Activated naive CD4-positive, alpha-beta T cell treated with anti-CD3 and anti-CD28 coated beads, Interleukin-2, amount 50 U/mL, for 72 hours (primary cell): ENCODE results near the gene CREM. TPM values are rescaled to one million over a fixed set of nuclear protein-coding genes. Genes with fewer than 3 reads are reported as not detected.

ENCODE experiments used
- ATAC-seq, 2 donors: fragments of 150-1000 bp; cut with Tn5 transposase; 2 replicates each; pipeline ENCODE4 v1.10.0; 2021; ENCODE audit warnings: mild to moderate bottlenecking in 2 of 2, moderate library complexity in 2 of 2
- DNase-seq, 2 donors: peaks; one replicate each; pipeline ENCODE4 v3.0.0; 2021 to 2022; ENCODE audit warnings: low spot score in 2 of 2
- H3K27ac Mint-ChIP-seq, 2 donors: one replicate each; pipeline ENCODE4 v1.8.0; 2022; ENCODE audit warnings: mild to moderate bottlenecking in 2 of 2, mixed read lengths in 2 of 2
- H3K36me3 Mint-ChIP-seq, 2 donors: one replicate each; pipeline ENCODE4 v1.8.0; 2022; ENCODE audit warnings: mixed read lengths in 2 of 2
- H3K9me3 Mint-ChIP-seq, 2 donors: one replicate each; pipeline ENCODE4 v1.8.0; 2022; ENCODE audit warnings: mixed read lengths in 2 of 2
- total RNA-seq, 2 donors: library from RNA; stranded (reverse); gene quantifications; one replicate each; pipeline ENCODE4 v1.2.3, GENCODE V29; 2022

Gene CREM
- total RNA-seq, 2 donors from 2014 or later = 92.9 to 147 TPM

GRCh38 chr10:35172146-35172545 lies 45.5 kb downstream of the CREM start:
- H3K9me3 Mint-ChIP-seq = no peaks in the 10 kb centered on the region
- DNase-seq (no peak), ATAC-seq (no peak)
- H3K27ac Mint-ChIP-seq = no peak overlapping the region
- peaks cover 8 to 28% of the 10 kb centered on the region in 2 donors for H3K36me3 Mint-ChIP-seq

- ATAC-seq = no peak
- no peak for DNase-seq
- peaks cover 8 to 28% of the 10 kb centered on the region in 2 donors for H3K36me3 Mint-ChIP-seq
- no peak overlapping the region for H3K27ac Mint-ChIP-seq
- H3K9me3 Mint-ChIP-seq = no peaks in the 10 kb centered on the region
These were observed 45.9 kb downstream of the CREM start for GRCh38 chr10:35172574-35172973.

GRCh38 chr10:35178331-35178730 lies 51.7 kb downstream of the CREM start:
- Mint-ChIP-seq H3K36me3 (peaks cover 4 to 10% of the 10 kb centered on the region in 2 donors), H3K27ac (no peak overlapping the region), H3K9me3 (no peaks in the 10 kb centered on the region)
- no peak for ATAC-seq
- DNase-seq = no peak

GRCh38 chr10:35182631-35183510 lies 56.2 kb downstream of the CREM start:
- H3K36me3 Mint-ChIP-seq = peaks cover 4 to 10% of the 10 kb centered on the region in 2 donors
- DNase-seq (no peak), ATAC-seq (no peak)
- H3K27ac Mint-ChIP-seq = no peak overlapping the region
- H3K9me3 Mint-ChIP-seq = no peaks in the 10 kb centered on the region

GRCh38 chr10:35184527-35185171 lies 58.0 kb downstream of the CREM start:
- H3K27ac Mint-ChIP-seq = peak overlapping the region in 1 of 2 donors; percentile 23
- no peak for ATAC-seq
- peaks cover 0 to 10% of the 10 kb centered on the region in 2 donors for H3K36me3 Mint-ChIP-seq
- no peak for DNase-seq
- no peaks in the 10 kb centered on the region for H3K9me3 Mint-ChIP-seq

- Mint-ChIP-seq H3K9me3 (no peaks in the 10 kb centered on the region), H3K27ac (no peak overlapping the region), H3K36me3 (peaks cover 0 to 9% of the 10 kb centered on the region in 2 donors)
- DNase-seq (no peak), ATAC-seq (peak in 1 of 2 donors; percentile 60)
These were observed 58.8 kb downstream of the CREM start for GRCh38 chr10:35185260-35186034.

- peaks cover 14 to 25% of the 10 kb centered on the region in 2 donors for H3K36me3 Mint-ChIP-seq
These were observed 62.3 kb downstream of the CREM start for GRCh38 chr10:35188954-35189353.

GRCh38 chr10:35191523-35191922 lies 64.9 kb downstream of the CREM start:
- peak overlapping the region; percentile 79 to 86 for H3K27ac Mint-ChIP-seq
- DNase-seq (no peak), ATAC-seq (no peak)
- peaks cover 14 to 25% of the 10 kb centered on the region in 2 donors for H3K36me3 Mint-ChIP-seq
- H3K9me3 Mint-ChIP-seq = peaks cover 0 to 4% of the 10 kb centered on the region in 2 donors

More at GRCh38 chr10:35188954-35189353, 62.3 kb downstream of the CREM start:
- Mint-ChIP-seq H3K9me3 (peaks cover 0 to 4% of the 10 kb centered on the region in 2 donors), H3K27ac (no peak overlapping the region)
- DNase-seq = no peak
- ATAC-seq = no peak

- peak overlapping the region; percentile 34 to 79 for H3K27ac Mint-ChIP-seq
These were observed 66.1 kb downstream of the CREM start for GRCh38 chr10:35192645-35193249.

GRCh38 chr10:35194471-35194870 lies 67.8 kb downstream of the CREM start:
- Mint-ChIP-seq H3K36me3 (peaks cover 18 to 33% of the 10 kb centered on the region in 2 donors), H3K9me3 (peaks cover 0 to 4% of the 10 kb centered on the region in 2 donors), H3K27ac (peak overlapping the region; percentile 97 to 98)
- DNase-seq (no peak), ATAC-seq (no peak)

More at GRCh38 chr10:35192645-35193249, 66.1 kb downstream of the CREM start:
- H3K9me3 Mint-ChIP-seq = peaks cover 0 to 4% of the 10 kb centered on the region in 2 donors
- peaks cover 18 to 28% of the 10 kb centered on the region in 2 donors for H3K36me3 Mint-ChIP-seq
- no peak for ATAC-seq
- DNase-seq = no peak

GRCh38 chr10:35194906-35195305 lies 68.3 kb downstream of the CREM start:
- Mint-ChIP-seq H3K9me3 (peaks cover 0 to 4% of the 10 kb centered on the region in 2 donors), H3K27ac (peak overlapping the region; percentile 97 to 98), H3K36me3 (peaks cover 18 to 33% of the 10 kb centered on the region in 2 donors)
- ATAC-seq (peak; percentile 4 to 40), DNase-seq (no peak)

- Mint-ChIP-seq H3K27ac (peak overlapping the region; percentile 97 to 98), H3K36me3 (peaks cover 23 to 33% of the 10 kb centered on the region in 2 donors), H3K9me3 (peaks cover 0 to 4% of the 10 kb centered on the region in 2 donors)
- ATAC-seq (peak; percentile 89 to 93), DNase-seq (peak; percentile 64 to 75)
These were observed 69.0 kb downstream of the CREM start for GRCh38 chr10:35195361-35196306.

GRCh38 chr10:35200487-35200886 lies 73.8 kb downstream of the CREM start:
- Mint-ChIP-seq H3K36me3 (peaks cover 14 to 30% of the 10 kb centered on the region in 2 donors), H3K9me3 (no peaks in the 10 kb centered on the region), H3K27ac (peak overlapping the region in 1 of 2 donors; percentile 2)
- ATAC-seq (no peak), DNase-seq (no peak)

- DNase-seq (no peak), ATAC-seq (no peak)
- Mint-ChIP-seq H3K27ac (peak overlapping the region; percentile 55 to 77), H3K36me3 (peaks cover 14 to 30% of the 10 kb centered on the region in 2 donors), H3K9me3 (no peaks in the 10 kb centered on the region)
These were observed 74.6 kb downstream of the CREM start for GRCh38 chr10:35201234-35201633.

GRCh38 chr10:35202050-35202449 lies 75.4 kb downstream of the CREM start:
- ATAC-seq = no peak
- Mint-ChIP-seq H3K36me3 (peaks cover 14 to 38% of the 10 kb centered on the region in 2 donors), H3K9me3 (no peaks in the 10 kb centered on the region), H3K27ac (no peak overlapping the region)
- no peak for DNase-seq
